HFFc6 (cell line): ENCODE measurements around the gene BAIAP2L2. TPM values are rescaled to one million over a fixed set of nuclear protein-coding genes. Genes with fewer than 3 reads are reported as not detected.

Experiments
- DNase-seq: peaks from one replicate; pipeline ENCODE4 v3.0.0-alpha.2; 2018
- H3K27ac Mint-ChIP-seq: 2 replicates; pipeline ENCODE4 v1.8.0; 2020; ENCODE audit warnings: mild to moderate bottlenecking, mixed read lengths
- H3K27me3 Mint-ChIP-seq: 2 replicates; pipeline ENCODE4 v1.8.0; 2021; ENCODE audit warnings: mild to moderate bottlenecking, moderate library complexity, mixed read lengths; ENCODE audit not compliant: insufficient read depth
- H3K36me3 Mint-ChIP-seq: 2 replicates; pipeline ENCODE4 v1.8.0; 2021; ENCODE audit warnings: low read depth, mixed read lengths
- H3K4me1 Mint-ChIP-seq: 2 replicates; pipeline ENCODE4 v1.8.0; 2020; ENCODE audit warnings: low read depth, mixed read lengths
- H3K4me3 Mint-ChIP-seq: 2 replicates; pipeline ENCODE4 v1.8.0; 2020; ENCODE audit warnings: mild to moderate bottlenecking, moderate library complexity, mixed read lengths
- H3K9me3 Mint-ChIP-seq: 2 replicates; pipeline ENCODE4 v1.8.0; 2020; ENCODE audit warnings: mild to moderate bottlenecking, mixed read lengths
- CTCF ChIP-seq: fragments of 200-600 bp; sonication (generic); IDR thresholded peaks from 2 replicates; pipeline ENCODE4 v1.5.0; 2021; ENCODE audit warnings: antibody characterized with exemption, mild to moderate bottlenecking
- total RNA-seq, 6 experiments: library from RNA; stranded (reverse); fragmentation: NEBNext Ultra II Directional; extraction: Animal tissue kit (Norgen Biotek cat#: 25700); gene quantifications; 2 replicates in 1 of 6; 3 replicates in 5 of 6; pipeline ENCODE4 v1.2.3, GENCODE V29; 2021

BAIAP2L2 gene
- total RNA-seq, 6 experiments from 2014 or later, result 0.08 TPM; not detected in 5

DNA sequence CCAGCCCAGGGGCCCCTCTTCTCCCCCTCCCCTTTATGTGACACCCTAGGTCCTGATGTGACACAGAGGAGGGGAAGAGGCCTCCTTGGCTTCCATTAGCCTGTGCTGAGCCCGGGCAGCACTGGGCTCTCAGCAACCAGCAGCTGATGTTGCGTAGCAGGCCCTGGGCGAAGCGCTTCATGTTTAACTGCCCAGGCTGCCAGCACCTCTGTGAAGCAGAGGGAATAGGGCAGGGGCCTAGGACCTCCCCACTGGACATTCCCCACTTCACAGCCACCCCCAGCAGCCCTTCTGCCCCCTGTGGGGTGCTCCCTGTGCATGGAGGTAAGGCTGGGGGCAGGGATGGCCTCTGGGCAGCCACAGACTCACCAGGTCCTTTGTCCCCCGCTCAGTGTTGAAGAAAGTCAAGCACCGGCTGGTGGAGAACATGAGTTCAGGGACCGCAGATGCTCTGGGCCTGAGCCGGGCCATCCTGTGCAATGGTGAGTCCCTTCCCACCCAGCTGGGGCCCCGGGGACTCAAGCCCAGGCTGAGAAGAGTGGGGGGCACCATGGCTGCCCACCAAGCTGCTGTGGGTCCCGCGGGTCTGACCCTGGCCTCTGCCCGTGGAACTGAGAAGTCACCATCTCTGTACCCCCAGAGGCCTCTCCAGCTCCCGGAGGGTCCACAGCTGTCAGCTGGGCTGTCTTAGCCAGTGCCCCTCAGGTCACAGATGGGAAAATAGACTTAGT is 41.7 kb downstream of the BAIAP2L2 start:
- DNase-seq, result no peak
- Mint-ChIP-seq H3K27ac (no peak overlapping the region), H3K36me3 (no peaks in the 10 kb centered on the region), H3K9me3 (no peaks in the 10 kb centered on the region), H3K4me1 (no peaks in the 10 kb centered on the region), H3K4me3 (no peak overlapping the region), H3K27me3 (no peaks in the 10 kb centered on the region; the same call in none of the 2 replicates)
- no peak for TF ChIP-seq CTCF

- H3K4me1 Mint-ChIP-seq, result no peaks in the 10 kb centered on the region
- no peak overlapping the region for H3K4me3 Mint-ChIP-seq
- no peaks in the 10 kb centered on the region for H3K36me3 Mint-ChIP-seq
- no peak for DNase-seq
- no peaks in the 10 kb centered on the region for H3K9me3 Mint-ChIP-seq
- no peak for TF ChIP-seq CTCF
- H3K27ac Mint-ChIP-seq, result no peak overlapping the region
- no peaks in the 10 kb centered on the region; the same call in none of the 2 replicates for H3K27me3 Mint-ChIP-seq
Measured at GRCh38 chr22:38067761-38068360, 42.6 kb downstream of the BAIAP2L2 start.

DNA sequence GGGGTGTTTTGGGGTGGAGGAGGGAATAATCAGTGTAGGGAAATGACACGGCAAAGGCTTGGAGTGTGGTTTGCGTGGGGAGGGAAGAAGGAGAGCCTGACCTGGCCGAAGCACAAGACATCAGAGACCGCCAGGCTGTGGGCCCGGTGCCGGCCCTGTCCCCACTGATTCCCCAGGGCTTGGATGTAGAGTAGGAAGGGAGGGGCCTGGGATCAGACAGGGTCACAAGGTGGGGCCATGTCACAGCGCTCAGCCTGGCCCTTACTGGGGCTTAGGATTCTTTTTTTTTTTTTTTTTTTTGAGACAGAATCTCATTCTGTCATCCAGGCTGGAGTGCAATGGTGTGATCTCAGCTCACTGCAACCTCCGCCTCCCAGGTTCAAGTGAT is 43.5 kb downstream of the BAIAP2L2 start:
- H3K4me3 Mint-ChIP-seq, result no peak overlapping the region
- TF ChIP-seq CTCF, result no peak
- H3K4me1 Mint-ChIP-seq, result no peaks in the 10 kb centered on the region
- H3K36me3 Mint-ChIP-seq, result no peaks in the 10 kb centered on the region
- no peaks in the 10 kb centered on the region; the same call in 1 of the 2 replicates for H3K27me3 Mint-ChIP-seq
- H3K9me3 Mint-ChIP-seq, result no peaks in the 10 kb centered on the region
- DNase-seq, result no peak
- no peak overlapping the region for H3K27ac Mint-ChIP-seq

- Mint-ChIP-seq H3K36me3 (no peaks in the 10 kb centered on the region), H3K27ac (no peak overlapping the region), H3K27me3 (no peaks in the 10 kb centered on the region; the same call in none of the 2 replicates), H3K9me3 (no peaks in the 10 kb centered on the region), H3K4me1 (no peaks in the 10 kb centered on the region), H3K4me3 (no peak overlapping the region)
- DNase-seq, result no peak
- peak; percentile 22 for TF ChIP-seq CTCF
Measured at GRCh38 chr22:38066381-38067027, 44.0 kb downstream of the BAIAP2L2 start.

DNA sequence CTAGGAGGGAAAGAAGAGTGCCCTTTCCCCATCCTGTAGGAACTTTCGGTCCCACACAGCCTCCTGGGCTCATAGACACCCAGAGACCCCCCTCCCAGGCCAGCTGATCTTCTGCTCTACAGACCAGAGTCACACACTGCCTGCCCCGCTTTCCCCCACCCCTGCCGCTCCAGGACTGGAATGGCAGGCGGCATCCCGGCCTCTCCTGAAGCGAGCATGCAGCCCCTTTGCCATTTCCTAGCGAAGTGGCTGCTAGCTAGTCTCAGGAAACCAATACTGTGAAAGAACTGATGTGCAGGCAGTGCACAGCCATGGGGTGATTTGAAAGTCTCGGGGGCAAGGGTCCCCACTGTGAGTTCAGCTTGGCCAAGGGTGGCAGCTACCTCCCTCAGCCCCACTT is 44.9 kb downstream of the BAIAP2L2 start:
- no peaks in the 10 kb centered on the region for H3K9me3 Mint-ChIP-seq
- no peaks in the 10 kb centered on the region; the same call in none of the 2 replicates for H3K27me3 Mint-ChIP-seq
- DNase-seq, result no peak
- no peak for TF ChIP-seq CTCF
- H3K36me3 Mint-ChIP-seq, result no peaks in the 10 kb centered on the region
- H3K27ac Mint-ChIP-seq, result no peak overlapping the region
- H3K4me3 Mint-ChIP-seq, result no peak overlapping the region
- no peaks in the 10 kb centered on the region for H3K4me1 Mint-ChIP-seq
